PC-9 (cell line): ENCODE results near the gene SRMS. TPM values are rescaled to one million over a fixed set of nuclear protein-coding genes. Genes with fewer than 3 reads are reported as not detected.

Experiments used
- BruUV-seq: library from RNA; stranded (reverse); fragments of 400-500 nt; replicated peaks from 2 replicates; lab custom pipeline; 2021; lab: Mats Ljungman, UMichigan
- CTCF ChIA-PET: fragments of 300-600 bp; sonication (Branson Sonifier 250); formaldehyde crosslinking; loops from one replicate; lab custom pipeline; 2022; ENCODE audit warnings: antibody characterized with exemption; lab: Charles Lee
- POLR2A ChIA-PET: fragments of 300-600 bp; sonication (Branson Sonifier 250); formaldehyde crosslinking; loops from one replicate; lab custom pipeline; 2022; ENCODE audit warnings: antibody characterized with exemption; ENCODE audit not compliant: unreplicated experiment; lab: Charles Lee
- DNase-seq, 2 experiments: peaks; one replicate each; pipeline versions ENCODE4 v3.0.0 to v3.0.0-alpha.2; 2015 to 2022; ENCODE audit warnings: mixed read lengths in 1 of 2
- H2AFZ ChIP-seq: fragments of 200-600 bp; sonication (generic); 2 replicates; pipeline ENCODE4 v1.8.1; 2017; ENCODE audit warnings: antibody characterized with exemption
- H3F3A ChIP-seq: fragments of 200-600 bp; sonication (generic); 2 replicates; pipeline ENCODE4 v1.8.1; 2017; ENCODE audit warnings: antibody characterized with exemption, mild to moderate bottlenecking, low read depth; ENCODE audit not compliant: insufficient read depth
- H3K27ac ChIP-seq: fragments of 200-600 bp; sonication (generic); 2 replicates; pipeline ENCODE4 v1.6.1; 2016; ENCODE audit warnings: mixed run types
- H3K27me3 ChIP-seq: fragments of 200-600 bp; sonication (generic); 2 replicates; pipeline ENCODE4 v1.6.1; 2016; ENCODE audit warnings: low read depth, mixed run types; ENCODE audit not compliant: insufficient read depth
- H3K36me3 ChIP-seq: fragments of 200-600 bp; sonication (generic); 2 replicates; pipeline ENCODE4 v1.6.1; 2016; ENCODE audit warnings: low read depth, mixed run types
- H3K4me1 ChIP-seq: fragments of 200-600 bp; sonication (generic); replicated peaks from 2 replicates; pipeline ENCODE4 v1.6.1; 2016; ENCODE audit warnings: mixed run types; ENCODE audit not compliant: insufficient read depth
- H3K4me2 ChIP-seq: fragments of 200-600 bp; sonication (generic); 2 replicates; pipeline ENCODE4 v1.6.1; 2017; ENCODE audit warnings: mixed run types
- H3K4me3 ChIP-seq: fragments of 200-600 bp; sonication (generic); 2 replicates; pipeline ENCODE4 v1.6.1; 2016; ENCODE audit warnings: mixed run types
- H3K79me2 ChIP-seq: fragments of 200-600 bp; sonication (generic); 2 replicates; pipeline ENCODE4 v1.6.1; 2017; ENCODE audit warnings: low read depth, mixed run types
- H3K9me2 ChIP-seq: fragments of 200-600 bp; sonication (generic); 2 replicates; pipeline ENCODE4 v1.8.1; 2017; ENCODE audit warnings: mild to moderate bottlenecking; ENCODE audit not compliant: insufficient read depth
- H3K9me3 ChIP-seq: fragments of 200-600 bp; sonication (generic); 2 replicates; pipeline ENCODE4 v1.8.1; 2016; ENCODE audit warnings: low read depth; ENCODE audit not compliant: insufficient read depth
- H4K20me1 ChIP-seq: fragments of 200-600 bp; sonication (generic); 2 replicates; pipeline ENCODE4 v1.8.1; 2017; ENCODE audit not compliant: insufficient read depth
- CTCF ChIP-seq: fragments of 200-600 bp; sonication (generic); conservative IDR thresholded peaks from 2 replicates; pipeline ENCODE4 v1.6.1; 2017; ENCODE audit warnings: mixed run types, antibody characterized with exemption, mild to moderate bottlenecking, moderate library complexity
- EZH2 ChIP-seq: fragments of 200-600 bp; sonication (generic); IDR thresholded peaks from 2 replicates; pipeline ENCODE4 v1.8.0; 2017; ENCODE audit warnings: antibody characterized with exemption, low read depth
- intact Hi-C: fragments of 100-400 bp; cut with micrococcal nuclease; formaldehyde crosslinking; loops from one replicate; pipeline ENCODE4 v1.10.0; 2022; ENCODE audit not compliant: unreplicated experiment
- total RNA-seq: library from RNA; stranded (reverse); gene quantifications from 2 replicates; pipeline ENCODE4 v1.2.3, GENCODE V29; 2021

SRMS gene
- total RNA-seq, 1 experiment from 2014 or later, result 1.2 TPM

- POLR2A ChIA-PET, result interaction anchor here (0.6 to 0.7 kb wide), 3 partner anchors 10 to 195 kb away, joined by 3 to 4 read pairs (median 3); no protein-coding TSS in a partner anchor
Measured at GRCh38 chr20:63555661-63556381, 8.3 kb upstream of the SRMS start.

DNA sequence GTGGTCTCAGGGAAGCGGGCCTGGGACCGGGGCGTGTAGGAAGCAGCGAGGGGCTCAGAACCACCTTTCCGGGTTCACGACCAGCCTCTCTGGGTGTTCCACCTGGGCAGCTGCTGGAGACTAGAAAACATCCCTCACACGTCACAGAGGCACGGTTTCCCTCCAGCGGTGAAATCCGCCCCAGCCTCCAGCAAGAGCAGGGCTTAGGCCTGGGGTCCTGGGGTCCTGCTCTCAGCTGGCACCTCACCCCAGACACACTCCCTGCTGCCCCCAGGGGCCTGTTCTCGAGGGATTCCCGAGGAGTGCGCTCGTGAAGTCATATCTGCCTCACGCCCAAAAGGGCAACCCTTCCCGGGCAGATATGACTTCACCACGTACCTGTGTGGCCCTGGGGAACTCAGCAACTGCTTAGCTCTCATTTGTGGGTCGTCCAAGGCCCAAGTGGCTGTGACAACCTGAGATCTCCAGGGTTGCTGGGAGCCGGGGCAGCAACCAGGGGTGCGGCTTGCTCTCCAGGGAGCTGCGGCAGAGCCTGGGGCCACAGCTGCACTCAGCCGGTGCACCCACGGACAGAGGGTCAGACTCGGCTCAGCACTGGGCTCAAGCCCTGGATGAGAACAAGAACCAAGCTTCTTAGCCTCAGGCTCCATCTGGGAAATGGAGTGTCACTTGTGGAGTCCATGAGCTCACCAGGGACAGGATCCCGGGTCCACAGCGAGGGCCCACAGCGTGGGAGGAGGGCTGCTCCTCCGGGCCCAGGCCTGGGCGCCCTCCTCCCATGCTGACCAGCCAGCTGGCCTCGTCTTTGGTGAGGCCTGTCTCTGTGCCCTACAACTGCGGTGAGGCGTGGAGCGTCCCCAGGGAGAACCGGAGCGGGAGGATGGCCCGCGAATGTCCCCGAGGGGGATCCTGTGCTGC lies 7.1 kb upstream of the SRMS start:
- no peaks in the 10 kb centered on the region for H3K79me2 ChIP-seq
- peaks cover 26% of the 10 kb centered on the region for H3F3A ChIP-seq
- H3K4me2 ChIP-seq, result peak overlapping the region; percentile 84
- H3K36me3 ChIP-seq, result no peaks in the 10 kb centered on the region
- POLR2A ChIA-PET, result interaction anchor here (0.6 kb wide), 2 partner anchors 37 to 399 kb away, joined by 3 read pairs; no protein-coding TSS in a partner anchor
- peak overlapping the region; percentile 81; the same call in 1 of the 2 replicates for H3K4me3 ChIP-seq
- no peaks in the 10 kb centered on the region for H3K27me3 ChIP-seq
- no peak overlapping the region for H3K27ac ChIP-seq
- no peak overlapping the region for H2AFZ ChIP-seq
- BruUV-seq, result TSS peak; percentile 46
- no peak for DNase-seq
- CTCF ChIA-PET, result interaction anchor here (0.6 kb wide), 1 partner anchor 20 kb away, joined by 3 read pairs; no protein-coding TSS in a partner anchor
- no peaks in the 10 kb centered on the region for H3K9me2 ChIP-seq
- H4K20me1 ChIP-seq, result no peaks in the 10 kb centered on the region
- TF ChIP-seq EZH2 (no peak), CTCF (no peak)
- H3K9me3 ChIP-seq, result no peaks in the 10 kb centered on the region
- H3K4me1 ChIP-seq, result peaks cover 15% of the 10 kb centered on the region
- intact Hi-C loops, result loop anchor here (5.0 kb wide), 1 partner anchor 88 kb away; no protein-coding TSS in a partner anchor

More at GRCh38 chr20:63555661-63556381, 8.3 kb upstream of the SRMS start:
- Histone ChIP-seq H3K9me2 (no peaks in the 10 kb centered on the region), H2AFZ (no peak overlapping the region), H3F3A (peaks cover 26% of the 10 kb centered on the region), H3K4me2 (no peak overlapping the region), H4K20me1 (no peaks in the 10 kb centered on the region), H3K36me3 (no peaks in the 10 kb centered on the region), H3K4me3 (no peak overlapping the region), H3K9me3 (no peaks in the 10 kb centered on the region), H3K4me1 (peaks cover 15% of the 10 kb centered on the region), H3K27me3 (no peaks in the 10 kb centered on the region), H3K27ac (no peak overlapping the region), H3K79me2 (no peaks in the 10 kb centered on the region)
- BruUV-seq, result no TSS peak
- intact Hi-C loops, result no loop called here
- no peak for DNase-seq
- no peak for TF ChIP-seq EZH2
- TF ChIP-seq CTCF, result no peak
- CTCF ChIA-PET, result no interaction called here

GRCh38 chr20:63553933-63554290 lies 6.4 kb upstream of the SRMS start, which contains the start of gene FNDC11:
TSS of gene FNDC11 (plus strand) at chr20:63554159. CDS start at chr20:63555664, 1,505 bp downstream.
- POLR2A ChIA-PET, result interaction anchor here (0.6 kb wide), 1 partner anchor 400 kb away, joined by 3 read pairs; no protein-coding TSS in a partner anchor
- Histone ChIP-seq H3K4me1 (peaks cover 15% of the 10 kb centered on the region), H3K4me3 (peak within 1 kb of the TSS; percentile 81), H3K27me3 (no peaks in the 10 kb centered on the region), H3K9me3 (no peaks in the 10 kb centered on the region), H3K36me3 (no peaks in the 10 kb centered on the region), H3K9me2 (no peaks in the 10 kb centered on the region), H3K27ac (peak within 1 kb of the TSS; percentile 79), H3K4me2 (peak within 1 kb of the TSS; percentile 84), H3K79me2 (no peaks in the 10 kb centered on the region), H4K20me1 (no peaks in the 10 kb centered on the region), H2AFZ (peak within 1 kb of the TSS; percentile 98), H3F3A (peaks cover 26% of the 10 kb centered on the region)
- TF ChIP-seq CTCF (no peak), EZH2 (no peak)
- CTCF ChIA-PET, result no interaction called here
- no TSS peak for BruUV-seq
- peak in 1 of 2 experiments; percentile 77 for DNase-seq
- intact Hi-C loops, result loop anchor here (1.0 to 5.0 kb wide), 3 partner anchors 16 to 88 kb away; partner anchors contain the start of gene PPDPF
